GM12892 (cell line): ENCODE measurements around the gene C4BPA.
A peak's percentile ranks its signal among the peaks of the same experiment; 100 is the strongest.

Source experiments
- DNase-seq: peaks from one replicate; pipeline ENCODE4 v3.0.0; 2011; ENCODE audit not compliant: insufficient read length
- FAIRE-seq: peaks from 2 replicates; lab custom pipeline; 2011; peaks lifted over from hg19 to GRCh38; lab: Jason Lieb, UNC
- POLR2A ChIP-seq: IDR thresholded peaks from 2 replicates; pipeline ENCODE4 v1.6.1; 2011; ENCODE audit warnings: low read depth, low read length, control low read depth
- POLR2AphosphoS5 ChIP-seq: IDR thresholded peaks from 2 replicates; pipeline ENCODE4 v1.6.1; 2011; ENCODE audit warnings: low read depth, low read length, control low read depth
- TAF1 ChIP-seq: IDR thresholded peaks from 2 replicates; pipeline ENCODE4 v1.6.1; 2011; ENCODE audit warnings: low read depth, mild to moderate bottlenecking, control low read depth, low read length, borderline replicate concordance

C4BPA gene

GRCh38 chr1:207067185-207067584 is 36.8 kb upstream of the C4BPA start:
- DNase-seq (no peak), FAIRE-seq (no peak)
- no peak for TF ChIP-seq TAF1
- TF ChIP-seq POLR2A, result no peak
- TF ChIP-seq POLR2AphosphoS5, result no peak

GRCh38 chr1:207067665-207068064 is 36.4 kb upstream of the C4BPA start:
- DNase-seq (no peak), FAIRE-seq (no peak)
- TF ChIP-seq POLR2A (no peak), POLR2AphosphoS5 (no peak), TAF1 (no peak)

GRCh38 chr1:207069061-207069460 is 35.0 kb upstream of the C4BPA start:
- no peak for DNase-seq
- TF ChIP-seq POLR2AphosphoS5, result no peak
- TF ChIP-seq TAF1, result no peak
- no peak for TF ChIP-seq POLR2A
- no peak for FAIRE-seq

- no peak for TF ChIP-seq TAF1
- no peak for TF ChIP-seq POLR2AphosphoS5
- TF ChIP-seq POLR2A, result no peak
- FAIRE-seq (peak; percentile 33), DNase-seq (no peak)
Measured at GRCh38 chr1:207069858-207070506, 34.1 kb upstream of the C4BPA start.

- DNase-seq (no peak), FAIRE-seq (no peak)
- TF ChIP-seq TAF1 (no peak), POLR2A (no peak)
Measured at GRCh38 chr1:207070811-207071210, 33.2 kb upstream of the C4BPA start.

- no peak for TF ChIP-seq POLR2AphosphoS5
- no peak for TF ChIP-seq TAF1
- no peak for TF ChIP-seq POLR2A
- FAIRE-seq, result no peak
- no peak for DNase-seq
Measured at GRCh38 chr1:207071426-207071825, 32.6 kb upstream of the C4BPA start.

- no peak for DNase-seq
- no peak for FAIRE-seq
- TF ChIP-seq TAF1 (no peak), POLR2AphosphoS5 (no peak), POLR2A (no peak)
Measured at GRCh38 chr1:207072233-207072632, 31.8 kb upstream of the C4BPA start.

GRCh38 chr1:207073906-207074820 is 29.9 kb upstream of the C4BPA start:
- no peak for DNase-seq
- no peak for FAIRE-seq
- TF ChIP-seq POLR2A (no peak), TAF1 (no peak), POLR2AphosphoS5 (no peak)

- DNase-seq, result no peak
- FAIRE-seq, result no peak
- TF ChIP-seq TAF1 (no peak), POLR2AphosphoS5 (no peak), POLR2A (no peak)
Measured at GRCh38 chr1:207076181-207076955, 27.7 kb upstream of the C4BPA start.

- no peak for TF ChIP-seq POLR2AphosphoS5
- DNase-seq (no peak), FAIRE-seq (no peak)
Measured at GRCh38 chr1:207077012-207077411, 27.0 kb upstream of the C4BPA start.

- TF ChIP-seq TAF1 (no peak), POLR2A (no peak), POLR2AphosphoS5 (no peak)
- FAIRE-seq (peak; percentile 93), DNase-seq (no peak)
Measured at GRCh38 chr1:207077470-207078377, 26.3 kb upstream of the C4BPA start.
